Measurements from ENCODE around the gene VPS54. TPM values are rescaled to one million over a fixed set of nuclear protein-coding genes. Genes with fewer than 3 reads are reported as not detected.

Gene VPS54
- total and polyA plus RNA-seq, 9 of the 15 experiments (the other 6 are each of a cell fraction or from before 2014, with no cell fraction given), result 4.9 to 23.2 (median 13.2) TPM

DNA sequence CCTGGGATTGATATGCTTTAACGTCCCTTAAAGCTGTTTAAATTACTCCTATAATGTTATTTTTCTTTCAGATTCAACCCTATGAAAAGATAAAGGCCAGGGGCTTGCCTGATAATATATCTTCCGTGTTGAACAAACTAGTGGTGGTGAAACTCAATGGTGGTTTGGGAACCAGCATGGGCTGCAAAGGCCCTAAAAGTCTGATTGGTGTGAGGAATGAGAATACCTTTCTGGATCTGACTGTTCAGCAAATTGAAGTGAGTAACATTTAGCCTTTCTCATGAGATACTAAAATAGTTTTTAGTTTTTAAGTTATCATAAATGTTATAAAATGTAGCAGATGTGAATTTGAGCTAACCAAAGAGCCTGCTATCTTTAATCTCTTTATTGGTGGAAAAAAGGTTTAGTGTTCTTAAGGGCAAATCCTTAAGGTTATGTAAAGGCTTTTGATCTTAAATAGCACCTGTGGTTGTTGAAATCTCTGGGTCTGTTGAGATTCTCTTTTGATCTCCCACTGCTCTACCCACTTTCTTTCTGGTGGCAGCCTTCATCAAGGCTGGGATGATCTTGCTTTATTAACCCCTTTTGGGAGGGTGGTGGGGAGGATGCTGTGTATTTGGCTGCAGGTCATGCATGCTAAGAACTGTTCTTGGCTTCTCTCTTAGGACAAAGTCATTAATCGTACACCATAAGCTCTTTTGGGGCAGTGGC is 136.7 kb downstream of the VPS54 start (continued):
- TF ChIP-seq, protein P1, sequence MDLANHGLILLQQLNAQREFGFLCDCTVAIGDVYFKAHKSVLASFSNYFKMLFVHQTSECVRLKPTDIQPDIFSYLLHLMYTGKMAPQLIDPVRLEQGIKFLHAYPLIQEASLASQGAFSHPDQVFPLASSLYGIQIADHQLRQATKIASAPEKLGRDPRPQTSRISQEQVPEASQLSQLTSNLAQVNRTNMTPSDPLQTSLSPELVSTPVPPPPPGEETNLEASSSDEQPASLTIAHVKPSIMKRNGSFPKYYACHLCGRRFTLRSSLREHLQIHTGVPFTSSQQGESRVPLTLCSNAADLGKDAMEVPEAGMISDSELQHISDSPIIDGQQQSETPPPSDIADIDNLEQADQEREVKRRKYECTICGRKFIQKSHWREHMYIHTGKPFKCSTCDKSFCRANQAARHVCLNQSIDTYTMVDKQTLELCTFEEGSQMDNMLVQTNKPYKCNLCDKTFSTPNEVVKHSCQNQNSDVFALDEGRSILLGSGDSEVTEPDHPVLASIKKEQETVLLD (IDR thresholded peaks at IDR 0.05), result no peak
- TF ChIP-seq CSDE1 (IDR thresholded peaks at IDR 0.05) (no peak), XRCC4 (IDR thresholded peaks at IDR 0.05; ENCODE audit: extremely low read depth, insufficient read depth, insufficient read length) (no peak), PRPF4 (IDR thresholded peaks at IDR 0.05; ENCODE audit: insufficient read depth, low read depth, low read length, poor library complexity, severe bottlenecking) (no peak)
- TF ChIP-seq, protein P2, sequence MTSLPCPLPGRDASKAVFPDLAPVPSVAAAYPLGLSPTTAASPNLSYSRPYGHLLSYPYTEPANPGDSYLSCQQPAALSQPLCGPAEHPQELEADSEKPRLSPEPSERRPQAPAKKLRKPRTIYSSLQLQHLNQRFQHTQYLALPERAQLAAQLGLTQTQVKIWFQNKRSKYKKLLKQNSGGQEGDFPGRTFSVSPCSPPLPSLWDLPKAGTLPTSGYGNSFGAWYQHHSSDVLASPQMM (CRISPR knock-in tag; IDR thresholded peaks at IDR 0.05), result no peak
- TF ChIP-seq, protein P3, sequence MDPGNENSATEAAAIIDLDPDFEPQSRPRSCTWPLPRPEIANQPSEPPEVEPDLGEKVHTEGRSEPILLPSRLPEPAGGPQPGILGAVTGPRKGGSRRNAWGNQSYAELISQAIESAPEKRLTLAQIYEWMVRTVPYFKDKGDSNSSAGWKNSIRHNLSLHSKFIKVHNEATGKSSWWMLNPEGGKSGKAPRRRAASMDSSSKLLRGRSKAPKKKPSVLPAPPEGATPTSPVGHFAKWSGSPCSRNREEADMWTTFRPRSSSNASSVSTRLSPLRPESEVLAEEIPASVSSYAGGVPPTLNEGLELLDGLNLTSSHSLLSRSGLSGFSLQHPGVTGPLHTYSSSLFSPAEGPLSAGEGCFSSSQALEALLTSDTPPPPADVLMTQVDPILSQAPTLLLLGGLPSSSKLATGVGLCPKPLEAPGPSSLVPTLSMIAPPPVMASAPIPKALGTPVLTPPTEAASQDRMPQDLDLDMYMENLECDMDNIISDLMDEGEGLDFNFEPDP (CRISPR knock-in tag; IDR thresholded peaks at IDR 0.05), result no peak

DNA sequence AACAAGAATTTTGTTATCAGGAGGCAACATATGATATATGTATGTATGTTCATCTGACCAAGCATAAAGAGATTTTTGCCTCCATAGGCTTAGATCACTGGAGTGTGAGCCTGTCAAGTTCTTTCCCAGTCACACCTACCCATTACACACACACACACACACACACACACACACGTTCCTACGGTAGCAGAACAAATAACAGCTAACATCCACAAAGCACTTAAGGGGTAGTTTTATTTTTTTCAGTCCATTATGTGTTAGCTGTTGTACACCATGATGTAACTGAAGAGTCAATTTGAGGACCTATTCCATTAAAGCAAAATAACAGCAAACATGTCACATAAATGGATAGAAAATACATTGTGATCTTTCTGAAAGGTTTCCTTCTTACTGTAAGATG is 138.0 kb downstream of the VPS54 start:
- no peak overlapping the region for H3K4me2 ChIP-seq (ENCODE audit: insufficient read depth, low read length)
- intact Hi-C loops (cut with micrococcal nuclease) (no loop called here), in situ Hi-C loops (cut with MboI) (no loop called here)
- no peaks in the 10 kb centered on the region for H3K9me1 ChIP-seq (ENCODE audit: control insufficient read depth, insufficient read depth, low read length)
- no peak overlapping the region for H3K4me3 ChIP-seq
- H3K36me3 ChIP-seq (ENCODE audit: control insufficient read depth, insufficient read depth, low read length), result peaks cover 33% of the 10 kb centered on the region; the same call in 2 of the 3 replicates
- H3K9ac ChIP-seq (ENCODE audit: insufficient read depth in 1 of 2, low read depth in 2 of 2, low read length in 2 of 2), result no peak overlapping the region
- FAIRE-seq (no peak), ATAC-seq (no peak), DNase-seq (ENCODE audit: extremely low read depth in 1 of 4, low spot score in 3 of 4) (no peak)
- WGBS (ENCODE audit: insufficient coverage, low coverage, missing lambda C conversion rate), result 81% methylated on average over 2 of the region's 2 CpGs
- no peaks in the 10 kb centered on the region for H4K20me1 ChIP-seq (replicated peaks; ENCODE audit: control insufficient read depth, insufficient read depth, low read length)
- no peaks in the 10 kb centered on the region for H3K9me3 ChIP-seq (replicated peaks; ENCODE audit: control insufficient read depth, insufficient read depth, low read depth, low read length)
- CTCF ChIA-PET (ENCODE audit: low intra/inter-chr PET ratio), result no interaction called here
- H3K79me2 ChIP-seq (ENCODE audit: control insufficient read depth, insufficient read depth, low read length), result no peaks in the 10 kb centered on the region
- no peaks in the 10 kb centered on the region for H3K4me1 ChIP-seq (replicated peaks in 1 of 2; ENCODE audit: control insufficient read depth in 2 of 2, insufficient read depth in 2 of 2, low read length in 2 of 2)
- POLR2A ChIA-PET, result no interaction called here
- no peak overlapping the region for H2AFZ ChIP-seq (ENCODE audit: low read depth, low read length)
- no TSS peak for BruUV-seq (replicated peaks)
- no peak overlapping the region for H3K27ac ChIP-seq (ENCODE audit: extremely low read depth, low read depth, low read length)
- H3K27me3 ChIP-seq (ENCODE audit: control insufficient read depth in 2 of 2, insufficient read depth in 2 of 2, low read length in 2 of 2), result no peaks in the 10 kb centered on the region
- TF ChIP-seq, protein P4, sequence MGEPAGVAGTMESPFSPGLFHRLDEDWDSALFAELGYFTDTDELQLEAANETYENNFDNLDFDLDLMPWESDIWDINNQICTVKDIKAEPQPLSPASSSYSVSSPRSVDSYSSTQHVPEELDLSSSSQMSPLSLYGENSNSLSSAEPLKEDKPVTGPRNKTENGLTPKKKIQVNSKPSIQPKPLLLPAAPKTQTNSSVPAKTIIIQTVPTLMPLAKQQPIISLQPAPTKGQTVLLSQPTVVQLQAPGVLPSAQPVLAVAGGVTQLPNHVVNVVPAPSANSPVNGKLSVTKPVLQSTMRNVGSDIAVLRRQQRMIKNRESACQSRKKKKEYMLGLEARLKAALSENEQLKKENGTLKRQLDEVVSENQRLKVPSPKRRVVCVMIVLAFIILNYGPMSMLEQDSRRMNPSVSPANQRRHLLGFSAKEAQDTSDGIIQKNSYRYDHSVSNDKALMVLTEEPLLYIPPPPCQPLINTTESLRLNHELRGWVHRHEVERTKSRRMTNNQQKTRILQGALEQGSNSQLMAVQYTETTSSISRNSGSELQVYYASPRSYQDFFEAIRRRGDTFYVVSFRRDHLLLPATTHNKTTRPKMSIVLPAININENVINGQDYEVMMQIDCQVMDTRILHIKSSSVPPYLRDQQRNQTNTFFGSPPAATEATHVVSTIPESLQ (CRISPR knock-in tag; IDR thresholded peaks at IDR 0.05), result no peak
- TF ChIP-seq TAL1 (IDR thresholded peaks at IDR 0.05), result no peak
- TF ChIP-seq HNRNPH1 (optimal IDR thresholded peaks at IDR 0.05; ENCODE audit: low read depth, low read length), result no peak
- no peak for TF ChIP-seq ZNF785 (CRISPR knock-in tag; IDR thresholded peaks at IDR 0.05)
- no peak for TF ChIP-seq NCOA4 (IDR thresholded peaks at IDR 0.05; ENCODE audit: partially characterized antibody)
- TF ChIP-seq, protein P5, sequence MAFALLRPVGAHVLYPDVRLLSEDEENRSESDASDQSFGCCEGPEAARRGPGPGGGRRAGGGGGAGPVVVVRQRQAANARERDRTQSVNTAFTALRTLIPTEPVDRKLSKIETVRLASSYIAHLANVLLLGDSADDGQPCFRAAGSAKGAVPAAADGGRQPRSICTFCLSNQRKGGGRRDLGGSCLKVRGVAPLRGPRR (CRISPR knock-in tag; IDR thresholded peaks at IDR 0.05), result no peak
- no peak for TF ChIP-seq TFAM (CRISPR knock-in tag; conservative IDR thresholded peaks at IDR 0.05)
- TF ChIP-seq ZBED1 (IDR thresholded peaks at IDR 0.05), result no peak

Measured in K562 (cell line).